GM21390 (cell line): Measurements from ENCODE around the gene PSIP1.
"Not testable (repeated sequence)": the region's sequence is repeated elsewhere in the genome, so short reads cannot be mapped to it uniquely, and the experiment has no call there.

ENCODE experiments used
- ATAC-seq: cut with Tn5 transposase; IDR thresholded peaks from one replicate; pipeline ENCODE4 v1.9.1; 2021; ENCODE audit not compliant: unreplicated experiment

Gene PSIP1

GRCh38 chr9:15438891-15439290, 71.9 kb downstream of the PSIP1 start:
- no peak for ATAC-seq

- peak; percentile 75 for ATAC-seq
These were observed 77.1 kb downstream of the PSIP1 start for GRCh38 chr9:15433661-15434060.

GRCh38 chr9:15433191-15433590, 77.6 kb downstream of the PSIP1 start:
- ATAC-seq = no peak

GRCh38 chr9:15430920-15431844, 79.6 kb downstream of the PSIP1 start:
- ATAC-seq = no peak

- not testable (repeated sequence) for ATAC-seq
These were observed 83.1 kb downstream of the PSIP1 start for GRCh38 chr9:15427702-15428101.

- ATAC-seq = peak; percentile 37
These were observed 84.8 kb downstream of the PSIP1 start for GRCh38 chr9:15426019-15426418.

GRCh38 chr9:15423231-15423985, 87.4 kb downstream of the PSIP1 start:
- ATAC-seq = peak; percentile 6

- peak; percentile 96 for ATAC-seq
These were observed 88.2 kb downstream of the PSIP1 start, which contains the start of gene SNAPC3 for GRCh38 chr9:15422372-15423230. Gene SNAPC3, plus strand, starts transcription at chr9:15422876. Its CDS starts 4 bp downstream, at chr9:15422880.

- no peak for ATAC-seq
These were observed 88.8 kb downstream of the PSIP1 start for GRCh38 chr9:15421990-15422371.

GRCh38 chr9:15421532-15421931, 89.2 kb downstream of the PSIP1 start:
- ATAC-seq = no peak

- ATAC-seq = no peak
These were observed 90.0 kb downstream of the PSIP1 start for GRCh38 chr9:15420796-15421195.

- ATAC-seq = no peak
These were observed 93.1 kb downstream of the PSIP1 start for GRCh38 chr9:15417626-15418025.

GRCh38 chr9:15416880-15417279, 93.9 kb downstream of the PSIP1 start:
- peak; percentile 54 for ATAC-seq
